ENCODE measurements around the gene CEACAM21.
"Not testable (repeated sequence)": the region's sequence is repeated elsewhere in the genome, so short reads cannot be mapped to it uniquely, and the experiment has no call there.

The CEACAM21 gene

DNA sequence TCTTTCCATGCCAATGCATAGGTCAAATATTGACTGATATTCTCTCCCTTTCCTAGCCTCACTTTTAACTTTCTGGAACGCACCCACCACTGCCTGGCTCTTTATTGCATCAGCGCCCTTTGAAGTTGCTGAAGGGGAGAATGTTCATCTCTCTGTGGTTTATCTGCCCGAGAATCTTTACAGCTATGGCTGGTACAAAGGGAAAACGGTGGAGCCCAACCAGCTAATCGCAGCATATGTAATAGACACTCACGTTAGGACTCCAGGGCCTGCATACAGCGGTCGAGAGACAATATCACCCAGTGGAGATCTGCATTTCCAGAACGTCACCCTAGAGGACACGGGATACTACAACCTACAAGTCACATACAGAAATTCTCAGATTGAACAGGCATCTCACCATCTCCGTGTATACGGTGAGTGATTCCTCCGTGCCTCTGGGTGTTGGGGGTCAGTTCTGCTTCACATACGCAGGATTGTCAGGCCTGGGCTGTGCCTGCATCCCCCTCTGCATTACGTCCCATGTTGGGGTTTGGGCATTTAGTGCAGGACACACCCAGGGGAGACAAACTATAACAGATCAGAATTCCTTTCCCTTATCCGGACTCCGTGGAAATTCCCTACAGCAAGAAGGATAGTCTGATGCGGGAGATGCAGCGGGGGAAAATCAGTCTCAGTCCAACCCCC lies 1.3 kb downstream of the CEACAM21 start:
- Histone ChIP-seq H3K4me3 (ENCODE audit: low read length) (no peak overlapping the region), H3K36me3 (ENCODE audit: control insufficient read depth, insufficient read depth, low read length) (no peaks in the 10 kb centered on the region), H3K27me3 (ENCODE audit: control insufficient read depth, insufficient read depth, low read length) (peaks cover 4% of the 10 kb centered on the region), H3K9me3 (ENCODE audit: control insufficient read depth, low read length) (no peaks in the 10 kb centered on the region), H3K4me1 (ENCODE audit: control insufficient read depth, insufficient read depth, low read length) (no peaks in the 10 kb centered on the region), H3K9ac (ENCODE audit: low read length) (no peak overlapping the region)

DNA sequence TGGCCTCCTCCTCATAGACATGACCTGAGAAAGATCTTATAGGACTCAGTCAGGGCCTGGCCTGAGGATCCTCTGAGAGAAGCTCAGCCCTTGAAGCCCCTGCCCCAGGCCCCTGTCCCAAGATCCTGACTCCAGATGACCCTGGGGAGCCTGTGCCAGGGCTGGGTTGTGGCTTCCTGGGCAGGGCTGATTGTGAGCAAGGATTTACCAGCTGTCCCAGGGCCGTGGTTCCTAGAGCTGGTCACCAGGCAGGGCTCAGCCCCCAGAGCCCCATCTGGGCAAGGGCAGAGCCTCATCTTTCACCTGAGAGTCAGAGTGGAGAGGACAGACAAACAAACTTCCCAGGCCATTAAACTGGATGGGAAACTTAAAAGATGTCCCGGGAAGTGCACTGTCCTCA lies 1.9 kb downstream of the CEACAM21 start:
- no peak overlapping the region for H3K4me3 ChIP-seq (ENCODE audit: low read length)
- no peak overlapping the region for H3K9ac ChIP-seq (ENCODE audit: low read length)
- H3K27me3 ChIP-seq (ENCODE audit: control insufficient read depth, insufficient read depth, low read length), result peaks cover 4% of the 10 kb centered on the region
- H3K4me1 ChIP-seq (ENCODE audit: control insufficient read depth, insufficient read depth, low read length), result no peaks in the 10 kb centered on the region
- H3K9me3 ChIP-seq (ENCODE audit: control insufficient read depth, low read length), result no peaks in the 10 kb centered on the region
- H3K36me3 ChIP-seq (ENCODE audit: control insufficient read depth, insufficient read depth, low read length), result no peaks in the 10 kb centered on the region

GRCh38 chr19:41578886-41579285 lies 2.9 kb downstream of the CEACAM21 start:
- H3K9me3 ChIP-seq (ENCODE audit: control insufficient read depth, low read length), result no peaks in the 10 kb centered on the region
- no peaks in the 10 kb centered on the region for H3K36me3 ChIP-seq (ENCODE audit: control insufficient read depth, insufficient read depth, low read length)
- H3K27me3 ChIP-seq (ENCODE audit: control insufficient read depth, insufficient read depth, low read length), result no peaks in the 10 kb centered on the region
- no peaks in the 10 kb centered on the region for H3K4me1 ChIP-seq (ENCODE audit: control insufficient read depth, insufficient read depth, low read length)
- H3K4me3 ChIP-seq (ENCODE audit: low read length), result no peak overlapping the region
- no peak overlapping the region for H3K9ac ChIP-seq (ENCODE audit: low read length)

DNA sequence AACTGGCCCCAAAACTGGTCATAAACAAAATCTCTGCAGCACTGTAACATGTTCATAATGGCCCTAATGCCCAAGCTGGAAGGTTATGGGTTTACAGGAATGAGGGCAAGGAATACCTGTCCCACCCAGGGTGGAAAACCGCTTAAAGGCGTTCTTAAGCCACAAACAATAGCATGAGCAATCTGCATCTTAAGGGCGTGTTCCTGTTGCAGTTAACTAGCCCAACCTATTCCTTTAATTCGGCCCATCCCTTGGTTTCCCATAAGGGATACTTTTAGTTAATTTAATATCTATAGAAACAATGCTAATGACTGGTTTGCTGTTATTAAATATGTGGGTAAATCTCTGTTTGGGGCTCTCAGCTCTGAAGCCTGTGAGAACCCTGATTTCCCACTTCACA lies 5.1 kb downstream of the CEACAM21 start:
- not testable (repeated sequence) for H3K4me1 ChIP-seq (ENCODE audit: control insufficient read depth, insufficient read depth, low read length); H3K9me3 ChIP-seq (ENCODE audit: control insufficient read depth, low read length); H3K9ac ChIP-seq (ENCODE audit: low read length); H3K36me3 ChIP-seq (ENCODE audit: control insufficient read depth, insufficient read depth, low read length); H3K4me3 ChIP-seq (ENCODE audit: low read length); H3K27me3 ChIP-seq (ENCODE audit: control insufficient read depth, insufficient read depth, low read length)

GRCh38 chr19:41582577-41583182 lies 6.7 kb downstream of the CEACAM21 start:
- H3K27me3 ChIP-seq (ENCODE audit: control insufficient read depth, insufficient read depth, low read length); H3K9ac ChIP-seq (ENCODE audit: low read length); H3K36me3 ChIP-seq (ENCODE audit: control insufficient read depth, insufficient read depth, low read length); H3K9me3 ChIP-seq (ENCODE audit: control insufficient read depth, low read length); H3K4me1 ChIP-seq (ENCODE audit: control insufficient read depth, insufficient read depth, low read length); H3K4me3 ChIP-seq (ENCODE audit: low read length): not testable (repeated sequence)

DNA sequence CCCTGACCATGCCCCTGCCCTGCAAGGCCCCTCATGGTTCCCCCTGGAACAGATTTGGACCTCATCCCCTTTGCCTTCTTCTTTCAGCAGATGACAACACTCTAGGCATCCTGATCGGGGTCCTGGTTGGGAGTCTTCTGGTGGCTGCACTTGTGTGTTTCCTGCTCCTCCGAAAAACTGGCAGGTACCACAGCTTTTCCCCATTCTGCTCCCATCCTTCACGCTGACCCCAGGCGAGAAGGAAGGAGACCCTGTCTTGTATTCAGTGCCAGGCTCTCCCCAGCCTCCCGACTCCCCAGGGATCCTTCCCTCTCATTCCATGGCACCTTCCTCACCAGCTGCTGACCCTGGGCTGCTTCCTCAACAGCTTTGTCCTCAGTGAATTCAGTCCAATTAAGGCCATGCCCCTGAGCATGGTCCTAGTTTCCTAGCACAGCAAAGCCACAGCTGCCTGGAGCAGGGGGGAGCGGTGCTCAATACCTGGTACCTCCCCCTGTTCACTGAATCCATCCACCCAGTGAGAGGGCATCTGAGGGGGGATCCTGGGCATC lies 8.4 kb downstream of the CEACAM21 start:
- Histone ChIP-seq H3K36me3 (ENCODE audit: control insufficient read depth, insufficient read depth, low read length) (no peaks in the 10 kb centered on the region), H3K9me3 (ENCODE audit: control insufficient read depth, low read length) (no peaks in the 10 kb centered on the region), H3K4me3 (ENCODE audit: low read length) (no peak overlapping the region), H3K9ac (ENCODE audit: low read length) (no peak overlapping the region), H3K27me3 (ENCODE audit: control insufficient read depth, insufficient read depth, low read length) (no peaks in the 10 kb centered on the region), H3K4me1 (ENCODE audit: control insufficient read depth, insufficient read depth, low read length) (no peaks in the 10 kb centered on the region)

GRCh38 chr19:41584931-41585330 lies 9.0 kb downstream of the CEACAM21 start:
- no peaks in the 10 kb centered on the region for H3K4me1 ChIP-seq (ENCODE audit: control insufficient read depth, insufficient read depth, low read length)
- no peak overlapping the region for H3K4me3 ChIP-seq (ENCODE audit: low read length)
- H3K27me3 ChIP-seq (ENCODE audit: control insufficient read depth, insufficient read depth, low read length), result no peaks in the 10 kb centered on the region
- H3K9me3 ChIP-seq (ENCODE audit: control insufficient read depth, low read length), result no peaks in the 10 kb centered on the region
- H3K9ac ChIP-seq (ENCODE audit: low read length), result no peak overlapping the region
- no peaks in the 10 kb centered on the region for H3K36me3 ChIP-seq (ENCODE audit: control insufficient read depth, insufficient read depth, low read length)

- Histone ChIP-seq H3K9ac (ENCODE audit: low read length) (no peak overlapping the region), H3K9me3 (ENCODE audit: control insufficient read depth, low read length) (no peaks in the 10 kb centered on the region), H3K4me3 (ENCODE audit: low read length) (no peak overlapping the region), H3K4me1 (ENCODE audit: control insufficient read depth, insufficient read depth, low read length) (no peaks in the 10 kb centered on the region), H3K36me3 (ENCODE audit: control insufficient read depth, insufficient read depth, low read length) (no peaks in the 10 kb centered on the region), H3K27me3 (ENCODE audit: control insufficient read depth, insufficient read depth, low read length) (no peaks in the 10 kb centered on the region)
These were observed 10.1 kb downstream of the CEACAM21 start for GRCh38 chr19:41586064-41586463.

DNA sequence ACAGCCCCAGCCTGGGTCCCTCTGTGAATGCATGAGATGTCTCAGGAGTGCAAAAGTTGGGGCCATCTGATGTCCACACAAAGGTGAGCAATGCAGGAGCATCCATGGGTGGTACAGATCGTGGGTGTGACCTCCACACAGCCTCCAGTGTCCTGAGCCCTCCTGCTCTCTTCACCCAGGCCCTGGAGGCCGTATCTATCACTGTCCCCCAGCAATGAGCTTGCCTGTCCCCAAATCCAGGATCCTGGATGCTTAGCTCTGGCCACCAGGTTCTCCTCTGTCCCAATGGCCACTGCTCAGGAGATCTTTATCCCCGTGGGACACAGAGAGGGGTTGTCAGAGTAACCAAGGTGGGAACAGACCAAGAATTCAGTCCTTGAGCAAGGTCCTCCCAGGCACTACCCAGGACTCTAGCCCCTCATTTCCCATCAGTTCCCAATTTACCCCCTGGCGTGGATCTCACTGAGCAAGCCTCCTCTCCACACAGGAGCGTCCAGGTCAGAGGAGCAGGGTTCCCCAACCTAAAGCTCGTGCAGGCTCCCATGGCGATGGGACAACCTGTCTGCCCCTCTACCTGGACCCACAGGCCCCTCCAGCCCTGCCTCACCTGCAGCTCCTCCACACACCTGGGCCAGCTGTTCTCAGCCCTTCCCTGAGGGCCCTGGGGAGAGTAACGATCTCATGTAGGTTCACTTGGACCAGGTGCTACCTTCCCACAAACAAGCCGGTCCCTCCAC lies 11.3 kb downstream of the CEACAM21 start:
- H3K27me3 ChIP-seq (ENCODE audit: control insufficient read depth, insufficient read depth, low read length), result no peaks in the 10 kb centered on the region
- no peaks in the 10 kb centered on the region for H3K4me1 ChIP-seq (ENCODE audit: control insufficient read depth, insufficient read depth, low read length)
- H3K9me3 ChIP-seq (ENCODE audit: control insufficient read depth, low read length), result no peaks in the 10 kb centered on the region
- no peaks in the 10 kb centered on the region for H3K36me3 ChIP-seq (ENCODE audit: control insufficient read depth, insufficient read depth, low read length)
- H3K4me3 ChIP-seq (ENCODE audit: low read length), result no peak overlapping the region
- H3K9ac ChIP-seq (ENCODE audit: low read length), result no peak overlapping the region

GRCh38 chr19:41587838-41588210 lies 11.9 kb downstream of the CEACAM21 start:
- Histone ChIP-seq H3K36me3 (ENCODE audit: control insufficient read depth, insufficient read depth, low read length) (no peaks in the 10 kb centered on the region), H3K4me3 (ENCODE audit: low read length) (no peak overlapping the region), H3K9ac (ENCODE audit: low read length) (no peak overlapping the region), H3K9me3 (ENCODE audit: control insufficient read depth, low read length) (no peaks in the 10 kb centered on the region), H3K27me3 (ENCODE audit: control insufficient read depth, insufficient read depth, low read length) (no peaks in the 10 kb centered on the region), H3K4me1 (ENCODE audit: control insufficient read depth, insufficient read depth, low read length) (no peaks in the 10 kb centered on the region)

DNA sequence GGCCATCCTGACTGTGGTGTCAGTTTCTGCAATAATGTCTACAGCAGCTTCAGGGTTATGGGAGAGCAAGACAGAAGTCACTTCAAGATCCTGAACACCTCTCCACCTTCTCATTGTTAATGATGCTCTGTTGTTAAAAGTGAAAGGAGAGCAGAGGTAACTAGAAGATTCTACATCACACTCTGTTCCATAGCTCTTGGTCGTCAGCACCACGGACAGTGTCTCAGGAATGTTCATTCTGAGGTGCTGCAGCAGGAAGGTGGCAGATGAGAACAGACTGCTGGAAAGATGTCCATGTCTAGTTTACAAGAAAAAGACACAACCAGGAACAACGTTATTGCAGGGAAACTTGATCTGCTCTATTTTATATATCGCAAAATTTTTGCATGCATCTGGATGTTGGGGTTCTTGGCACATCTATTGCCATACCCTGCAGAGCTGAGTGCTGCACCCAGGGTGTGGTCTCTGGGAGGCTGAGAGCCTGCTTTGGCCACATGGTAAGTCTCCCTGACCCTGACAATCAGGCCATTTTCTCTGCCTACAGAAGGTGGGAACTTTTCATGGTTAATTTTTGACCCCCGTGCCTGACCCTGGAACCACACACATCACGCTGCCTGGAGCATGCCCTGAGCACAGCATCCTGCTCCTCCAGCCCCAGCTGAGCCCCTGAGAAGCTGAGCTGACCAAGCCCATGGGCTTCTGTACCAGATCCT lies 12.7 kb downstream of the CEACAM21 start:
- no peaks in the 10 kb centered on the region for H3K36me3 ChIP-seq (ENCODE audit: control insufficient read depth, insufficient read depth, low read length)
- no peak overlapping the region for H3K9ac ChIP-seq (ENCODE audit: low read length)
- no peaks in the 10 kb centered on the region for H3K9me3 ChIP-seq (ENCODE audit: control insufficient read depth, low read length)
- no peaks in the 10 kb centered on the region for H3K27me3 ChIP-seq (ENCODE audit: control insufficient read depth, insufficient read depth, low read length)
- no peak overlapping the region for H3K4me3 ChIP-seq (ENCODE audit: low read length)
- H3K4me1 ChIP-seq (ENCODE audit: control insufficient read depth, insufficient read depth, low read length), result no peaks in the 10 kb centered on the region

DNA sequence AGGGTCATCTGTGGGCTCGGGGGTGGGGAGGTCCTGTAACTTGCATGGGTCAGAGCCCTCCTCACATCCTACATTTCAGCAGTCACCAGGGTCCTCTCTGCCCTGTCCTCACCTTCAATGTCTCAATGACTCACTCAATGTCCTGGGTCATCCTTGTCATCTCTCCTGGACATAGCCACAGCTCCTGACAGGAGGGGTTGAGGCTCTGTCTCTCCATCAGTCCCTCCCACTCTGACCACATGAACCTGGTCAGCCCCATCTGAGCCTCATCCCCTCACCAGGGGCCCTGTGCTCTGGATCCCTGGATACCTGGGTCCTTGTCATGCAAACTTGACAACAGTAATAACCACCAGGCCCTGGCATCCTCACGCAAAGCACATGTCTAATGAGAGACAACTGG lies 13.4 kb downstream of the CEACAM21 start:
- H3K9me3 ChIP-seq (ENCODE audit: control insufficient read depth, low read length), result no peaks in the 10 kb centered on the region
- no peaks in the 10 kb centered on the region for H3K36me3 ChIP-seq (ENCODE audit: control insufficient read depth, insufficient read depth, low read length)
- no peak overlapping the region for H3K9ac ChIP-seq (ENCODE audit: low read length)
- no peaks in the 10 kb centered on the region for H3K4me1 ChIP-seq (ENCODE audit: control insufficient read depth, insufficient read depth, low read length)
- no peak overlapping the region for H3K4me3 ChIP-seq (ENCODE audit: low read length)
- H3K27me3 ChIP-seq (ENCODE audit: control insufficient read depth, insufficient read depth, low read length), result no peaks in the 10 kb centered on the region
